GM12892 (cell line): ENCODE data around the gene SCUBE2.

Experiments used
- DNase-seq: peaks from one replicate; pipeline ENCODE4 v3.0.0; 2011; ENCODE audit not compliant: insufficient read length
- FAIRE-seq: peaks from 2 replicates; lab custom pipeline; 2011; peaks lifted over from hg19 to GRCh38; lab: Jason Lieb, UNC
- POLR2A ChIP-seq: IDR thresholded peaks from 2 replicates; pipeline ENCODE4 v1.6.1; 2011; ENCODE audit warnings: low read depth, low read length, control low read depth
- POLR2AphosphoS5 ChIP-seq: IDR thresholded peaks from 2 replicates; pipeline ENCODE4 v1.6.1; 2011; ENCODE audit warnings: low read depth, low read length, control low read depth
- TAF1 ChIP-seq: IDR thresholded peaks from 2 replicates; pipeline ENCODE4 v1.6.1; 2011; ENCODE audit warnings: low read depth, mild to moderate bottlenecking, control low read depth, low read length, borderline replicate concordance

The SCUBE2 gene

DNA sequence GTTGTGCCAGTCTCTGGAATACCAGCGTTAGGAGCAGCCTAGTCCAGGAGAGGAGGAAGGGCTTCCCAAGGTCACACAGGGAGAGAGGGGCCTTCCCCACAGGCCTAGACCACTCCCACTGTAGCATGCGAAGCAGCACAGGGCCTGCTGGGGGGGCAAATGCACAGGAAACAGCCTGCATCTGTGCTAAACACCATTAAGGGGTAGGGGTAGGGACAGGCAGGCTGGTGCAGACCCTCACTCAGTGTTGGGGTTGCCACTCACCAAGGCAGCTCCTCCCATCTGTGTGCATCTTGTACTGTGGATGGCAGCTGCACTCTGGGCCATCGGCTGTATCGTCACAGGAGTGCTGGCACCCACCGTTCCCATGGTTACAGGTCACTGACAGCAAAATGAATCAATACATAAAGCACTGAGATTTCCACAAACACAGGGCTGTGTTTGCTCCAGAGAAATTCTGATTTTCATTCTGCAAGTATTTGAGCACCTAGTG, 24.9 kb downstream of the SCUBE2 start:
- DNase-seq (no peak), FAIRE-seq (no peak)
- TF ChIP-seq POLR2A (no peak), TAF1 (no peak), POLR2AphosphoS5 (no peak)

GRCh38 chr11:9065607-9066432, 25.6 kb downstream of the SCUBE2 start:
- DNase-seq (no peak), FAIRE-seq (no peak)

DNA sequence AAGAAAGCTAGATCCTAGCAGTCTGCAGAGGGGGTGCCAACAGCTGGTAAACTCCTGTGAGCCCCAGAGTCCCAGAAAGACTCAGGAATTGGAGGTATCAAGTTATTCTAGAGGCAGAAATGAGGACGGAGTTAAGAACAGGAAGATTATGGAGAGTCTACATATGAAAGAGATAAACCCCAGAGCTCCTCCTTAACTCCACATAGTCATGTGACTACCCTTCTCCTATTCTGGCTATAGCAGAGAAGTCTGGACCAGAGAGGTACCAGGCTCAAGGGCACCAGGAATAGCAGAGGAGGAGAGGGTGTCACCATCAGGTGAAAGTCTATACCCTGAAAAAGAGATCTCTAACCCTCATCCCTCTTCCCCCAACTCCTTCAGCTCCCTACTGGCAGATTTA, 29.6 kb downstream of the SCUBE2 start:
- TF ChIP-seq POLR2A (no peak), TAF1 (no peak), POLR2AphosphoS5 (no peak)
- FAIRE-seq = no peak
- no peak for DNase-seq

More at GRCh38 chr11:9065607-9066432, 25.6 kb downstream of the SCUBE2 start:
- TF ChIP-seq POLR2A (no peak), POLR2AphosphoS5 (no peak), TAF1 (no peak)

GRCh38 chr11:9060700-9061111, 30.7 kb downstream of the SCUBE2 start:
- FAIRE-seq (peak; percentile 98), DNase-seq (peak; percentile 62)
- TF ChIP-seq POLR2AphosphoS5 (no peak), TAF1 (no peak), POLR2A (no peak)

- TF ChIP-seq TAF1 (no peak), POLR2AphosphoS5 (no peak), POLR2A (no peak)
- no peak for DNase-seq
- FAIRE-seq = no peak
These were observed 32.0 kb downstream of the SCUBE2 start for GRCh38 chr11:9059406-9059805.

DNA sequence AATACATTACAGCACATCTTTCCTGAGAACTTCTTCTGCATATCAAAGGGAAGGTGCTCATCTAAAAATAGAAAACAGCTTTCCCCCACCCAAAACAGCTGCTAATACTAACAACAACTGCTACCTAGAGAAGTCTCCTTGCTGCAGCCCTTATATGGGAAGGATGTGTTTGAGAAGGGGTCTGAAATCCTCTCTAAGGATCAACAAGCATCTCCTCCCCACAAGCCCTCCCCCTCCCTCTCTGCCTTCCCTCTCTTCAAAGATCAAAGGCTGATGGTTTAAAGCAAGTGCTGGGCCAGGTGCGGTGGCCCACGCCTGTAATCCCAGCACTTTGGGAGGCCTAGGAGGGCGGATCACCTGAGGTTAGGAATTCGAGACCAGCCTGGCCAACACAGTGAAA, 33.5 kb downstream of the SCUBE2 start:
- FAIRE-seq = no peak
- TF ChIP-seq POLR2A = no peak
- no peak for TF ChIP-seq POLR2AphosphoS5
- no peak for TF ChIP-seq TAF1
- DNase-seq = no peak

DNA sequence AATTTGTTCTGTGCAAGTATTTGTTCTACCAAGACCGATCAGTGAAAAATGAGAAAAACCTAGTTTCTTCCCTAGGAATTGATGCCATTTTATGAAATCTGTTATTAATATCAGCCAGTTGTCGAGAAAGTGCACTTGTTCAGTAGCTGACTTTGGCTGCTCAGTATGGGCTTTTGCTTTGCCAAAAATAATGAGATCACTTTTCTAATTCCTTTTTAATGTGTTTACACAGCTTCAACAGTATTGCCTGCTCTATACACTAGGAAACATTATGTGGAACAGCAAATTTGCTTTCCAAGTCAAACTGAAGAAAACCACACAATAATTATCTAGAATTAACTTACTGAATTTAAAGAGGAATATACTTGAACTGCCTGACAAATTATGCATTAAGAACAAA, 34.4 kb downstream of the SCUBE2 start:
- FAIRE-seq = no peak
- TF ChIP-seq POLR2A = no peak
- TF ChIP-seq POLR2AphosphoS5 = no peak
- no peak for TF ChIP-seq TAF1

GRCh38 chr11:9056467-9056866, 34.9 kb downstream of the SCUBE2 start:
- TF ChIP-seq POLR2AphosphoS5 (no peak), TAF1 (no peak), POLR2A (no peak)
- DNase-seq = no peak
- no peak for FAIRE-seq

More for the DNA sequence above, 34.4 kb downstream of the SCUBE2 start:
- DNase-seq = no peak

- DNase-seq (no peak), FAIRE-seq (no peak)
- TF ChIP-seq TAF1 (no peak), POLR2AphosphoS5 (no peak), POLR2A (no peak)
These were observed 37.9 kb downstream of the SCUBE2 start for GRCh38 chr11:9053316-9054035.

DNA sequence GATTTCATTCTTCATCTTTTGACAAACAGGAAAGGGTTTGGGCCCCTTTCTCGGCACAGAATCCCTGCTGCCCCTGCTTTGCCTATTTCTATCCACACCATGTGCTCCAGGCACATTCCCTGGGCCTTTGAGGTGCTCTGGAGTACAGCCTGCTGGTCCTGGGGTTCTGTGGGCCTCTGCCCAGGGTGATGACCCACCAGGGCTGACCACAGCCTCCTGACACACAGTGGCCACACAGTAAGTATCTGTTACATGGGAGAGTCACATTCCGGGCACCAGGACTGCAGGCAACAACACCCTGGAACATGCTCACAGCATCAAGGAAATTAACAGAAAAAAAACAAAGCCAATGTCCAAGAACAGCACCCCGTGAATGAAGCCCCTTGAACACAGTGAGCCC, 39.1 kb downstream of the SCUBE2 start:
- no peak for FAIRE-seq
- DNase-seq = no peak
- TF ChIP-seq POLR2AphosphoS5 (no peak), TAF1 (no peak), POLR2A (no peak)

DNA sequence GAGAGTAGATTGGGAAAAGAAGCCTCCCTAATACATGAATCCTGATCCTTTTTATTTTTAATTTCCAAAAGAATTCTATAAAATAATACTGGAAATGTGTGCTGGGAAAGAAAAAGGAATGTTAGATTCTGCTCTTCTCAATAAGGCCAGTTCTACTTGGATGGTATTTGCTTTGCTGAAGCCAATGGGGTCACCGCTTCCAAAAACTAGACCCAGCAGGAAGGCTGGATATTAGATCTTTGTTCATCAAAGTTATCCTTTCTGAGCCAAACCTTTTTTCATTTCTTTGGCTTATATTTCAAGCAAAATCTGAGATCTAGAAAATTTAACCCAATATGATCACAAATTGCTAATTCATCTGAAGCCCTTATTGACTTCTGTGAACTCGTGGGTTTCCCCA, 41.4 kb downstream of the SCUBE2 start:
- TF ChIP-seq TAF1 (no peak), POLR2A (no peak)
- FAIRE-seq = no peak
- no peak for DNase-seq
